Activated T-cell treated with anti-CD3 and anti-CD28 coated beads for 4 hours (primary cell): ENCODE measurements around the gene ADGRL2.

Source experiments
- DNase-seq: peaks from one replicate; pipeline ENCODE4 v3.0.0-alpha.2; 2020

The ADGRL2 gene

GRCh38 chr1:81806432-81806770, 5.7 kb downstream of the ADGRL2 start:
- DNase-seq: no peak

DNA sequence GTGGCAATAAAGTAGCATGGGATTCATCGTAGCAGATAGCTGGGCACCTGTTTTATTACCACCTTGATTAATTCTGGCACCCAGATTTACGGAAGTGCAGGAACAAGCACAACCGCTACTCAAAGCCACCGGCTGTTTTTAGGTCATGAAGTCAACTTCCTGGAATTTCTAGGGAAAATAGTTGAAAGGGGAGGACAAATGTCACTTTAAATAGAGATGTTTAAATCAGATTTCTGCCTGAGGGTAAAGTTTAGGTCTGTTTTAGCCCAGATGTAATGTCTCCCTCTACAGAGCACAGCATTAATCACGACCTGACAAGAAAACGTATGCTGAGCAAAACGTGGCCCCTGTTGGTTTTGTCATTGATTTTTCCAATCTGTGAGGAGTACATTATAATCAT, 8.0 kb downstream of the ADGRL2 start:
- no peak for DNase-seq

- DNase-seq: no peak
These were observed 9.1 kb downstream of the ADGRL2 start for GRCh38 chr1:81809808-81810207.

DNA sequence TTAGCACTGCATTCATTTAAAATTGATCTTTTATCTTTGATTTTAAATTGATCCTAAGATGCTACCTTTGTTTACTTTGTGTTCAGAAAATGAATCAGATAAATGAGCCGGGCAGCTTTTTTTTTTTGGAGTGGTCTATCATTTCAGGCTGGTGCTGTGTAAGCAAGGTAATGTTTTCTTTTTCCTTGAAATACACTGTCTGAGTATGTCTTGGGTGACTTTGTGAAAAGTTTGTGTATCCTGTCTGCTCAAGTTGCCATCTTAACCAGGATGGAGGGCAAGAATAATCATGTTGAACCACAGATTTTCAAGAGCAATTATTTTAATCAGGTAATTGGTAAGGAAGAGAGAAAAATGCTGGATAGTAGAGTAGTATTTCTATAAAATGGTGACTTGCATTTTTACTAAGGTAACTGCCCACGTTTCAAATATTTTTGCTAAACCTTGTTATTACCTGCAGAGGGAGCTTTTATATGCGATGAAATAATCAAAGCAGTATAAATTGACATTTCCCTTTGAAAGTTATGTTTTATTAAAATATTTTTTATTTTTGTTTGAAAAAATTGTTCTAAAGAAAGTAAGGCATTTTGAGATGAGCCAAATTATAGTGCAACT, 11.1 kb downstream of the ADGRL2 start:
- DNase-seq: no peak

DNA sequence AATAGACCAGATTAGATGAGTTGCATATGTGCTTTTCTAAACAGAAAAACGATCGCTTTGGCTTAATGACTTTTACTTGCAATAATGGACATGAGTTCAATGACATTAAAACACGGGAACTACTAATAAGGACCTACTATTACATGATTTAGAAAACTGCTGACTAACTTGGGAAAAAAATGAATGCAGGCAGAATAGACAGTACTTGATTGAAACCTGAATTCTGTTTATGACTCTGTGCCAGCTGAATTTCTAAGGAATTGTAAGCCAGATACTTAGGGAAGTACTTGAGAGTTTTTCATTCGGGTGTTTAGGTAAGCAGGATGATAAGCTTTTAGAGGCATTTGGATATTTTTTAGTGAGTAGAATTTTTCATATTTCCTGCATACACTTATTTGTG, 12.0 kb downstream of the ADGRL2 start:
- DNase-seq: no peak

DNA sequence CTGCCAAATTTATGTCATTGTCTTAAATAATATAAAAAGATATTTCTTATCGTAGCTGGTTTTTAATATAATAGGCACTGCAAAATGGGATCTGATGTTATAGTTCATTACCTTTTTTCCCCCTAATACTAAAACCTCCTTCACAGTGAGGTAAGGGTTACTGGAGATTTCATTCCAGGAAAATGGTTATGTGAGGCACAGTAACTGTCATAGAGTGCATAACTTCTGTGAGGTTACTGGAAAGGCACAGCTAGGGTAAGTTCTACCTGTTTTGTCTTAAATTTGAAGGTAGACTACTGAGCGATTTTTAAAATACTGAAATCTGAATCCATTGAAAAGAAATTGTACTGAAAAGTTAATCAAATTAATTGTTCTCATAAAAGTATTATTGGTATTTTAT, 13.0 kb downstream of the ADGRL2 start:
- DNase-seq: no peak

DNA sequence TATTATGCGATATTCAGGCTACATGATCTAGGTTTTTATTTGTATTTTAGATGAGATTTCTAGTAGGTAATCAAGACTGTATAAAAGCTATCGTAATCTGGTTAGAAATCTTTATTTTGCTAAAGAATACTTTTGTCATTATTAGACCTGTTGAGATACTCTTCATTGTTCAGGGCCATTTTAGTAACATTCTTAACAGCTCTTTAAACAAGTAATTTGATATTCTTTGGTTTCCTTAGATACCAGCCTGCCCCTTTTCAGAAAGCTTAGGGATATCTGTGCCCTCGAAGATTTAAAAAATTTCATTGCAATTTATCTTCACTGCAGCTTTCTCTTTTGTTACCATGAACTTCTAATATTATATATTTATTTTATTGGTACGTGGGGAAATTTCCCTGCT, 18.9 kb downstream of the ADGRL2 start:
- no peak for DNase-seq

DNA sequence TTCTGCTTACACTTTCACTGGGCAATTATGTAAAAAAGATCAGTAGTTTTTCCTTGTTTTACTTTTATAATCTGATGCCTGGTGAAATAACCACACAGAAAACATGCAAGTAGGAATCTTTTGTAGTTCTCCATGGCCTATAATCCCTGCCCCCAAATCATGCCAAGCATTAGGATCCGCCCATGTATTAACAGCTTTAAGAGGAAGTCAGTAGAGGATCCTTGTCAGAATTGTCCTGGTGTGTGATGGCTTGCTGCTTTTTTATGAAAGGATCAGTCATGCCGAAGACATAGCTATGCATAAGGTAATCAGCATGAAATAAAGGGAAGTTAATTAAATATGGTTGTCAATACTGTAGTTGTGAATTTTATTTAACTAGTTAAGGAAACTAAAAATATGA, 20.0 kb downstream of the ADGRL2 start:
- DNase-seq: no peak

DNA sequence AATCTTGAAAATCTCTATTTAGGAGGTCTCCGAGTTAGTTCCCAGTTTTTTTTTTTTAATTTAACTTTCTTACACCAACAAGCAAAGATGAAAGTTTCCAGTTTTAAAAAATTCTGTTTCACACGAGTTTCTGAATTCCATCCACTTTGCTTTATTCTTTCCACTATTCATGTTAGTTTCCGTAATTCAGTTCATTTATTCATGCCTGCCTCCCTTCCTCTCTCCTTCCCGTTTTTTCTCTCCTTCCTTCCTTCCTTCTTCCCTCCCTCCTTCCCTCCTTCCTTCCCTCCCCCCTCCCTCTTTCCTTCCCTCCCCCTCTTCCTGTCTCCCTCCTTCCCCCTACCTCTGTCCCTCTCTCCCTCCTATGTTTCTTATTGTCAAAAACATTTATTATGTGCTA, 22.3 kb downstream of the ADGRL2 start:
- DNase-seq: no peak

DNA sequence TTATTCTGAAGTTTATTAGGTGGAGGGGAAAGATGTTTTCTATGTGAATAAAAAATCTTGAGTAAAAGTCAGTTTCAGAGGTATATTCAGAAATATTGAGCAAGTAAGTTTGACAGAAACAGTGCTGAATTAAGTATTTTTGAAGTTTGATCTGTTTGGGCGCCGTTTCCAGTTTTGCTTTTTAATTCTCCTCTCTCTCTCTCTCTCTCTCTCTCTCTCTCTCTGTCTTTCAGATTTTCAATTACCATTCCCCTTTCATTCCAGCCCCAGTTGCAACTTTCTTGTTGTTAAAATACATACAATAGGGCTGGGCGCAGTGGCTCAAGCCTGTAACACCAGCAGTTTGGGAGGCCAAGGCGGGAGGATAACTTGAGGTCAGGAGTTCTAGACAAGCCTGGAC, 24.0 kb downstream of the ADGRL2 start:
- DNase-seq: no peak

- DNase-seq: no peak
These were observed 27.2 kb downstream of the ADGRL2 start for GRCh38 chr1:81827942-81828341.

GRCh38 chr1:81832573-81832972, 31.8 kb downstream of the ADGRL2 start:
- DNase-seq: no peak

DNA sequence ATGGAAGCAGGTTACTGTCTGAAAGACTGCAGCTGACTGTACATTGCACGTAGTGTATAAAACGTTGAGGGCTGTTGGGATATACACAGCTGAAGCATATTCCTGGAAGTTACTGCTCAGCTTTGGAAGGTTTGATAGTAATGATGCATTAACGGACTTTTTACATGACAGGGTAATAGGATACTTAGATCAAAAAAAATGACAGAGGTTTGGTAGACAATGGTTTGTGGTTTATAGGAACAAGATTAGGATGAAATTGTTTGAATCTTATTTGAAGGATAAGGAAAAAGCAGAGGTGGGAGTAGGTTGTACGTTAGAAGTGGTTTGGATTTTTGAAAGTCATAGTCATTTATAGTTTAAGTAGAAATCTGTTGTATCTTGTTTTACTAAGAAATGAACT, 33.0 kb downstream of the ADGRL2 start:
- DNase-seq: no peak

- no peak for DNase-seq
These were observed 33.5 kb downstream of the ADGRL2 start for GRCh38 chr1:81834268-81834667.

- no peak for DNase-seq
These were observed 34.4 kb downstream of the ADGRL2 start for GRCh38 chr1:81834921-81835698.

- no peak for DNase-seq
These were observed 35.4 kb downstream of the ADGRL2 start for GRCh38 chr1:81836007-81836626.

DNA sequence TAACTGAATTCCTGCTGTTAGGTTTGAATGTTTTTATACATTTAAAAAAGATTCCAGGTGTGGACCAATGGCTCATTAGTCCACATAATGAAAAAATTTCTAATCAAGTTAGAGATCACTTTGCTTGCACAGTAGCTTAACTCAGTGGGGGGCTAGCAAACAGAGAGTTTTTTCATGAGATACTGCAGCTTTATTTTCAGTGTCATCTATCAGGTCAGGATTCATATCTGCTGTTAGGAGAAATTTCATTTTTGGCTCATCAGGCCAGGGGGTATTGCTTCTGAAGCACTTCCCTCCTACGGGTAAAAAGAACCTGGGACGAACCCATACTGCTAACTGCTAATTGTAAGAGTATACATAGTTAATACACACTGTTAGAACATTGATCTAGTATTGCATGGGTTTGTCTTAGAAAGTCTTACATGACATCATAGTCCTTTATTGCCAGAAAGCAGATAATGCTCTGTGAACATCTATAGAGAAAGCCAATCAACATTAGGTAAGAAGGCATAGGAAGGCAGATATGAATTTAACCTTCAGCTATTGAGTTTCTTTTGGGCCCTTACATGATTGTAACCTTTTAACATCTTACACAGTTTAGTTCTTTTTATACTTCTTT, 38.0 kb downstream of the ADGRL2 start:
- DNase-seq: no peak

- DNase-seq: no peak
These were observed 40.1 kb downstream of the ADGRL2 start for GRCh38 chr1:81840805-81841204.

DNA sequence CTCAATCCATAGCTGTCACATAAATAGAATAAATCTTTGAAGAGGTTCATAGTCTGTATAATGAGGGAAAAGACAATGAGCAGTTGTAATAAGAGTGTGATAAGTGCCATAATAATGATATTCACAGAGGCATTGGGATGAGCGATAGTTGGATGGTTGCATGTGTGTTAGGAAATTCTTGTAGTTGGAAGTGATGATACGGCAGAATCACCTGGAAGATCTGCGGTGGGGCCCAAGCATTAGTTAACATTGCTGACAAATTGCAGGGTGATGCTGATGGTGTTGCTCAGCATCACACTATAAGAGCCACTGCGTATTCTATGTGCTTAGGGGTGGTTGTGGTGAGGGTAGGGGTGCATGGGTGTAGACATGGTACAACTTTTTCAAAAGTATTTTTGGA, 41.1 kb downstream of the ADGRL2 start:
- no peak for DNase-seq

GRCh38 chr1:81844477-81844876, 43.7 kb downstream of the ADGRL2 start:
- DNase-seq: no peak

GRCh38 chr1:81846630-81847029, 45.9 kb downstream of the ADGRL2 start:
- no peak for DNase-seq

DNA sequence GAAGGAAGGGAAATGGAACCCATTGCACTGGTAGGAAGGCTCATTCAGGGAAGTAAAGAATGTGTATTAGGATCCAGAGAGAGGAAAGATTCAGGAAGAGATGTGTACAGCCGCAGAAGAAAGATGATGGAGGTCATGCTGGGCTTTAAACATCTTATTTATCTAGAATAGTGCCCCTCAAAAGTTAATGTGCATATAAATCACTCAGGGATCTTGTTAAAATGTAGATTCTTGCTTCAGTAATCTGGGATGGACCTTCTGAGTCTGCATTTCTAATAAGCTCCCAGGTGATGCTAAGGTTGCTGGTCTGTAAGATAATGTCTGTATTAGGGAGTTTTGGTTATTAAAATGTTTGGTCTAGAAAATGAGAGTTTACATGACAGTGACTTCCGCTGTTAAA, 46.3 kb downstream of the ADGRL2 start:
- DNase-seq: no peak

DNA sequence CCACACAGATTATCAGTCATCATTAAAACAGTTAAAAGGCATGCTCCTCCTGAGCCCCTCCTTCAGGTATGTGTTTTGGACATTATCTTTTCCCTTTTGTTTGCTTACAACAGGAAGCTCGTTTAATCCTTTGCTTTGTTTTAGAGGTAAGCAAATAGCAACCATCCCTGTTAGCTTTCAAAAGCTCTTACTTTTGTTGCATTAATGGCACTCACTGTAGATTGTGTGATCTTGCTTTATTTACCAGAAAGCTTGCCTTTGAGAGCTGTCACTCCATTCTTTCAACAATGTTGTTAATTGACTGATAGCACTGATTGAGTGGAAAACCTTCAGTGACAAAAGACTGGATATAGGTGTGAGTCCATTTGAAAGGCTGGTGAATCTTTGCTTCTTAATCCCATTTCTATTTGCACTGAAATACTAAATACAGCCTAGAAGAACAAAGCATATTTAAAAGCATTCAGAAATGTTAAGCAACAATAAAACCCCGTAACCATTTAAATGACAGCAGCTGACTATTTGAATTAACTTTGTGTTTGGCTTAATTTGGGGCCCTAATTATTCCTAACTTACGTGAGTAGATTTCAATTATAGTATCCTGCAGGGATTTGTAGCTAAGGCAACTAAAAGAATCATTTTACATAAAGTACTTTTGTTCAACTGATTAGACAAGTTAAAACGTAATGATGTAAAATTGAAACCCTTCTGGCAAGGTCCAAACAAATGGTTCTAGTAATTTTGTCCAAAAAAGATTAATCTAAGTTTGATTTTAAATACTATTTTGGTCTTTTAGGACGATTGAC, 48.3 kb downstream of the ADGRL2 start:
- DNase-seq: no peak
